ENCODE measurements around the gene STAM2.

DNA sequence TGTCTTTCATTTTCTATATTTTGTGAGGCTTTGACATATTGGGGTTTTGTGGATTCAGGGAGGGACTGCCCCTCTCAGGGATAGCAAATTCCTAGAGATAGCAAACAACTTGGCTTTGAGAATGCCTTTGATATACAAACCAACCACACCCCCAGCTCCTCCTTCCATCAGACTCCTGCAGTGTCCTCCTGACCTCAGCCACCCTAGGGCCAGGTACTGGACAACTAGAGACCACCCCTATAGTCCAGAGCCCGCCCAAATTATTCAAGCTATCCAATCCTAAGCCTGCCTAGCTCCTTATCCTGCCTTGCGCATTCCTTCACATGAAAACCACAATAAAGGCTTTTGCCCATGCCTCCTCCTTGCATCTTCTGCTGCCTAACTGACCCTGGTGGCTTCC is 22.9 kb upstream of the STAM2 start:
- TF ChIP-seq POLR2A (IDR thresholded peaks at IDR 0.05) = no peak
- TF ChIP-seq, protein P1, sequence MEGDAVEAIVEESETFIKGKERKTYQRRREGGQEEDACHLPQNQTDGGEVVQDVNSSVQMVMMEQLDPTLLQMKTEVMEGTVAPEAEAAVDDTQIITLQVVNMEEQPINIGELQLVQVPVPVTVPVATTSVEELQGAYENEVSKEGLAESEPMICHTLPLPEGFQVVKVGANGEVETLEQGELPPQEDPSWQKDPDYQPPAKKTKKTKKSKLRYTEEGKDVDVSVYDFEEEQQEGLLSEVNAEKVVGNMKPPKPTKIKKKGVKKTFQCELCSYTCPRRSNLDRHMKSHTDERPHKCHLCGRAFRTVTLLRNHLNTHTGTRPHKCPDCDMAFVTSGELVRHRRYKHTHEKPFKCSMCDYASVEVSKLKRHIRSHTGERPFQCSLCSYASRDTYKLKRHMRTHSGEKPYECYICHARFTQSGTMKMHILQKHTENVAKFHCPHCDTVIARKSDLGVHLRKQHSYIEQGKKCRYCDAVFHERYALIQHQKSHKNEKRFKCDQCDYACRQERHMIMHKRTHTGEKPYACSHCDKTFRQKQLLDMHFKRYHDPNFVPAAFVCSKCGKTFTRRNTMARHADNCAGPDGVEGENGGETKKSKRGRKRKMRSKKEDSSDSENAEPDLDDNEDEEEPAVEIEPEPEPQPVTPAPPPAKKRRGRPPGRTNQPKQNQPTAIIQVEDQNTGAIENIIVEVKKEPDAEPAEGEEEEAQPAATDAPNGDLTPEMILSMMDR (IDR thresholded peaks at IDR 0.05) = no peak

Measured in adrenal gland (tissue), 5 donors.